ENCODE data around the gene NHEJ1. TPM values are rescaled to one million over a fixed set of nuclear protein-coding genes. Genes with fewer than 3 reads are reported as not detected.
A peak's percentile ranks its signal among the peaks of the same experiment; 100 is the strongest.

Gene NHEJ1
- total RNA-seq, 1 donor from 2014 or later = 18.1 TPM

- H3K4me1 Mint-ChIP-seq (ENCODE audit: low read depth) = peaks cover 72% of the 10 kb centered on the region
- no peaks in the 10 kb centered on the region for H3K27me3 Mint-ChIP-seq (ENCODE audit: insufficient read depth)
- peak; percentile 74 for DNase-seq (ENCODE audit: low spot score)
- intact Hi-C loops (cut with micrococcal nuclease) = loop anchor here (1.0 to 5.0 kb wide), 14 partner anchors 17 to 890 kb away; partner anchors contain the start of genes ABCB6, ANKZF1, ATG9A and CNOT9
- H3K9me3 Mint-ChIP-seq = no peaks in the 10 kb centered on the region
- peaks cover 32% of the 10 kb centered on the region for H3K36me3 Mint-ChIP-seq (ENCODE audit: low read depth)
- H3K27ac Mint-ChIP-seq = peak within 1 kb of the TSS; percentile 96
- peak within 1 kb of the TSS; percentile 91 for H3K4me3 Mint-ChIP-seq
Measured at GRCh38 chr2:219177552-219178376, 17.1 kb upstream of the NHEJ1 start, which contains the start of gene RETREG2. TSS of gene RETREG2 (plus strand) at chr2:219178275. CDS start at chr2:219178353, 78 bp downstream.

- Mint-ChIP-seq H3K9me3 (no peaks in the 10 kb centered on the region), H3K36me3 (ENCODE audit: low read depth) (peaks cover 35% of the 10 kb centered on the region), H3K4me3 (peak within 1 kb of the TSS; percentile 88), H3K27me3 (ENCODE audit: insufficient read depth) (no peaks in the 10 kb centered on the region), H3K27ac (peak within 1 kb of the TSS; percentile 96), H3K4me1 (ENCODE audit: low read depth) (peaks cover 66% of the 10 kb centered on the region)
- peak; percentile 87 for DNase-seq (ENCODE audit: low spot score)
- intact Hi-C loops (cut with micrococcal nuclease) = loop anchor here (1.0 to 5.0 kb wide), 10 partner anchors 17 to 890 kb away; partner anchors contain the start of genes CNOT9, CTDSP1, DNAJB2 and GLB1L
Measured at GRCh38 chr2:219176818-219177551, 16.4 kb upstream of the NHEJ1 start, which contains the start of gene CNPPD1. TSS of gene CNPPD1 (minus strand) at chr2:219176925. CDS start at chr2:219176828, 97 bp downstream.

- H3K4me3 Mint-ChIP-seq = peak overlapping the region; percentile 88
- intact Hi-C loops (cut with micrococcal nuclease) = loop anchor here (2.0 to 5.0 kb wide), 4 partner anchors 119 to 889 kb away; partner anchors contain the start of genes CTDSP1 and TTLL4
- H3K4me1 Mint-ChIP-seq (ENCODE audit: low read depth) = peaks cover 62% of the 10 kb centered on the region
- H3K9me3 Mint-ChIP-seq = no peaks in the 10 kb centered on the region
- H3K27me3 Mint-ChIP-seq (ENCODE audit: insufficient read depth) = no peaks in the 10 kb centered on the region
- H3K27ac Mint-ChIP-seq = peak overlapping the region; percentile 74
- DNase-seq (ENCODE audit: low spot score) = peak; percentile 18
- peaks cover 35% of the 10 kb centered on the region for H3K36me3 Mint-ChIP-seq (ENCODE audit: low read depth)
Measured at GRCh38 chr2:219175928-219176817, 15.6 kb upstream of the NHEJ1 start.

GRCh38 chr2:219175486-219175885, 14.9 kb upstream of the NHEJ1 start:
- Mint-ChIP-seq H3K36me3 (ENCODE audit: low read depth) (peaks cover 31% of the 10 kb centered on the region), H3K9me3 (no peaks in the 10 kb centered on the region), H3K4me1 (ENCODE audit: low read depth) (peaks cover 57% of the 10 kb centered on the region), H3K4me3 (peak overlapping the region; percentile 88), H3K27me3 (ENCODE audit: insufficient read depth) (no peaks in the 10 kb centered on the region), H3K27ac (no peak overlapping the region)
- DNase-seq (ENCODE audit: low spot score) = no peak
- intact Hi-C loops (cut with micrococcal nuclease) = loop anchor here (5.0 kb wide), 2 partner anchors 778 to 888 kb away; partner anchors contain the start of gene CTDSP1

- Mint-ChIP-seq H3K27ac (no peak overlapping the region), H3K4me3 (peak overlapping the region; percentile 72), H3K9me3 (no peaks in the 10 kb centered on the region), H3K27me3 (ENCODE audit: insufficient read depth) (no peaks in the 10 kb centered on the region), H3K36me3 (ENCODE audit: low read depth) (peaks cover 30% of the 10 kb centered on the region), H3K4me1 (ENCODE audit: low read depth) (peaks cover 50% of the 10 kb centered on the region)
- intact Hi-C loops (cut with micrococcal nuclease) = loop anchor here (5.0 kb wide), 2 partner anchors 778 to 888 kb away; partner anchors contain the start of gene CTDSP1
- no peak for DNase-seq (ENCODE audit: low spot score)
Measured at GRCh38 chr2:219174801-219175200, 14.2 kb upstream of the NHEJ1 start.

- peaks cover 28% of the 10 kb centered on the region for H3K36me3 Mint-ChIP-seq (ENCODE audit: low read depth)
- no peaks in the 10 kb centered on the region for H3K9me3 Mint-ChIP-seq
- peak overlapping the region; percentile 50 for H3K27ac Mint-ChIP-seq
- intact Hi-C loops (cut with micrococcal nuclease) = no loop called here
- no peak for DNase-seq (ENCODE audit: low spot score)
- peak overlapping the region; percentile 72 for H3K4me3 Mint-ChIP-seq
- H3K4me1 Mint-ChIP-seq (ENCODE audit: low read depth) = peaks cover 44% of the 10 kb centered on the region
- no peaks in the 10 kb centered on the region for H3K27me3 Mint-ChIP-seq (ENCODE audit: insufficient read depth)
Measured at GRCh38 chr2:219174146-219174545, 13.5 kb upstream of the NHEJ1 start.

- DNase-seq (ENCODE audit: low spot score) = no peak
- H3K4me3 Mint-ChIP-seq = no peak overlapping the region
- no peaks in the 10 kb centered on the region for H3K27me3 Mint-ChIP-seq (ENCODE audit: insufficient read depth)
- intact Hi-C loops (cut with micrococcal nuclease) = no loop called here
- peaks cover 27% of the 10 kb centered on the region for H3K36me3 Mint-ChIP-seq (ENCODE audit: low read depth)
- peaks cover 38% of the 10 kb centered on the region for H3K4me1 Mint-ChIP-seq (ENCODE audit: low read depth)
- H3K9me3 Mint-ChIP-seq = no peaks in the 10 kb centered on the region
- no peak overlapping the region for H3K27ac Mint-ChIP-seq
Measured at GRCh38 chr2:219173176-219173575, 12.6 kb upstream of the NHEJ1 start.

- no peak for DNase-seq (ENCODE audit: low spot score)
- Mint-ChIP-seq H3K27ac (no peak overlapping the region), H3K4me1 (ENCODE audit: low read depth) (peaks cover 34% of the 10 kb centered on the region), H3K36me3 (ENCODE audit: low read depth) (peaks cover 27% of the 10 kb centered on the region), H3K27me3 (ENCODE audit: insufficient read depth) (no peaks in the 10 kb centered on the region), H3K9me3 (no peaks in the 10 kb centered on the region), H3K4me3 (no peak overlapping the region)
- intact Hi-C loops (cut with micrococcal nuclease) = no loop called here
Measured at GRCh38 chr2:219172231-219173154, 11.9 kb upstream of the NHEJ1 start.

- peak overlapping the region; percentile 53 for H3K27ac Mint-ChIP-seq
- H3K36me3 Mint-ChIP-seq (ENCODE audit: low read depth) = peaks cover 27% of the 10 kb centered on the region
- H3K4me1 Mint-ChIP-seq (ENCODE audit: low read depth) = peaks cover 30% of the 10 kb centered on the region
- intact Hi-C loops (cut with micrococcal nuclease) = loop anchor here (1.0 kb wide), 1 partner anchor 127 kb away; no protein-coding TSS in a partner anchor
- no peaks in the 10 kb centered on the region for H3K27me3 Mint-ChIP-seq (ENCODE audit: insufficient read depth)
- H3K9me3 Mint-ChIP-seq = no peaks in the 10 kb centered on the region
- DNase-seq (ENCODE audit: low spot score) = no peak
- peak overlapping the region; percentile 16 for H3K4me3 Mint-ChIP-seq
Measured at GRCh38 chr2:219171231-219171651, 10.6 kb upstream of the NHEJ1 start.

GRCh38 chr2:219169930-219170654, 9.5 kb upstream of the NHEJ1 start, which contains the start of gene SLC23A3:
TSS of gene SLC23A3 (minus strand) at chr2:219170029. CDS start at chr2:219169984, 45 bp downstream.
- intact Hi-C loops (cut with micrococcal nuclease) = no loop called here
- Mint-ChIP-seq H3K4me3 (no peak within 1 kb of the TSS), H3K9me3 (no peaks in the 10 kb centered on the region), H3K36me3 (ENCODE audit: low read depth) (peaks cover 31% of the 10 kb centered on the region), H3K27me3 (ENCODE audit: insufficient read depth) (no peaks in the 10 kb centered on the region), H3K4me1 (ENCODE audit: low read depth) (peaks cover 20% of the 10 kb centered on the region), H3K27ac (no peak within 1 kb of the TSS)
- no peak for DNase-seq (ENCODE audit: low spot score)

- intact Hi-C loops (cut with micrococcal nuclease) = no loop called here
- no peak for DNase-seq (ENCODE audit: low spot score)
- Mint-ChIP-seq H3K27me3 (ENCODE audit: insufficient read depth) (no peaks in the 10 kb centered on the region), H3K9me3 (no peaks in the 10 kb centered on the region), H3K27ac (no peak overlapping the region), H3K4me3 (no peak overlapping the region), H3K36me3 (ENCODE audit: low read depth) (peaks cover 25% of the 10 kb centered on the region), H3K4me1 (ENCODE audit: low read depth) (peaks cover 8% of the 10 kb centered on the region)
Measured at GRCh38 chr2:219168932-219169331, 8.3 kb upstream of the NHEJ1 start.
